Ureter (tissue), 1 donor: Measurements from ENCODE around the gene FCF1. TPM values are rescaled to one million over a fixed set of nuclear protein-coding genes. Genes with fewer than 3 reads are reported as not detected.

ENCODE experiments used
- DNase-seq: peaks from one replicate; pipeline ENCODE4 v3.0.0-alpha.2; 2020; ENCODE audit warnings: low spot score
- total RNA-seq: library from RNA; stranded (reverse); gene quantifications from one replicate; pipeline ENCODE4 v1.2.4, GENCODE V29; 2023
- donor health status: DM: yes; HTN: yes; CAD: no.

FCF1 gene, protein sequence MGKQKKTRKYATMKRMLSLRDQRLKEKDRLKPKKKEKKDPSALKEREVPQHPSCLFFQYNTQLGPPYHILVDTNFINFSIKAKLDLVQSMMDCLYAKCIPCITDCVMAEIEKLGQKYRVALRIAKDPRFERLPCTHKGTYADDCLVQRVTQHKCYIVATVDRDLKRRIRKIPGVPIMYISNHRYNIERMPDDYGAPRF
- 54.6 TPM for total RNA-seq

DNA sequence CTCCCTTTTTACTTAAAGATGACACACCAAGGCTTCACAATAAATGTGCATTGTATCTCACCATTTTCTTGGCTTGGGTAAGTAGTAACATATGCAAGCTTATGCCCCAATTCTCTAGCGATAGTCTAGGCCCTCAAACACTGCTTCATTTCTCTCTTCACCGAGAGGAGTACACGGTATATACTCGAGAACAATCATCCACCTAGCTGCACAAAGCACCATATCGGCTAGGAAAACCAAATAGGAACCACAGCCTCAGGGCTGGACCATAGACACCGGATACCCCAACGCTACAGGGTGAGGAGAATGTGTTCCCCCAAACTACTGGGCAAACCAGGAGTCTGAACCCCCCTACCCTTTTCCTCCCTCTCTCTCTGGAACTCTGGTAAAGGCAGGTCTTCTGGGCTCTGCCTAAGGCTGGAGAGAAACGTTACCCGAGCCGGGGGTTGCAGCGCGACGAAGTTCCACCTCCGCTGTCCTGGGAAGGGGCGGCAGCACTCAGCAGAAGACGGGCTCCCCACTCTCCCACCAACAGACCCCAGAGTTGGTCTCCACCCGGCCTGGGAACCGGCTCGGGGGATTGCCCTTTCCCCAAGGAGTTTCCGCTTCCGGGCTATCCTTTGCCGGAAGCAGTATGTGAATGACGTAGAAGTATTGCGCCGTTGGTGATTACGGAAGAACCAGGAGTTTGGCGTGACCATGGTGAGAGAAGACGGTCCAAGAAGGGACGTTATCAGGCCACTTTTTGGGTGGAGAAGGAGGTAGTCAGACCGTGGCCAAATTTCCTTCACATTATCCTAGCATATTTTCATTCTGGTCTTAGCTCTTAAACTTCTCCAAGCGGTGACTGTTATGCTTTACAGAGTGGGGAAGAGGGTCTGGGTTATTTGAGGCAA is at the start of gene FCF1, which contains the start of gene AREL1:
FCF1 (plus strand) TSS at position 646 of the 896 bp plus-strand sequence; CDS start at position 700, 54 bp downstream.
AREL1 (minus strand) TSS at position 582 of the 896 bp plus-strand sequence. CDS start 27,465 bp downstream, outside the sequence.
- peak; percentile 87 for DNase-seq

- DNase-seq: no peak
Observed at GRCh38 chr14:74663884-74664283, 49.1 kb upstream of the FCF1 start.

- no peak for DNase-seq
Observed at GRCh38 chr14:74664717-74665116, 48.2 kb upstream of the FCF1 start.

DNA sequence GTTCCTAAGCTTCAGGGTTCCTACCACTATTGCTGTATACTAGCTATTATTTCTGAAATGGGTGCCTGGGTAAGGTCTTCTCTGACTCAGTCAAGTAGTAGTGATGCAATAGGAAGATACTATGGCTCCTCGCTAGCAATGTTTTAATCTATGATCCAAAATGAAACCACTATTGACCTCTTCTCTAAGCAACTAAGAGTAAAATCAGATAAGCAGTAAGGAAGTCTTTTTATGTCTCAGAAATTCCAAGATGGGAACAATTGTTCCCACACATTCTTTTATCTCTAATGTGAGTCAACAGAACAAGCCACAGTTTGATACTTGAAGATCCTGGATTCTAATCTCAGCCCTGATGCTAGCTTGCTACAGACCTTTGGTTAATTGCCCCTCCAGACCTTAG is 45.2 kb upstream of the FCF1 start:
- no peak for DNase-seq

DNA sequence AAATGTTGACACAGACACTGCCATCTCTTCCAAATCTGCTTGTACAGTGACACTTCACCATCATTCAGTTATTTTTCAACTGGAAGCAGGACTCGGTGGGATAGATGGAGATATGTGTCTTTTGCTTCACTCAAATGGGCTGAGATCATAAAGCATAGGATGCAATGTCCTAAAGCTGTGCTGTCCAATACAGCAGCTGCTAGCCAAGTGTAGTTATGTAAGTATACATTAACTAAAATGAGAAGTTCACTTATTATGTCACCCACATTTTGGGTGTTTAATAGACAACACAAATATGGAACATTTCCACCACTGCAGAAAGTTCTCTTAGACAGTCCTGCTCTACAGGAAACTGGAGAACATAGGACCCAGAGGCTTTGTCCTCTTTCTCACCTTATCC is 43.7 kb upstream of the FCF1 start:
- no peak for DNase-seq

DNA sequence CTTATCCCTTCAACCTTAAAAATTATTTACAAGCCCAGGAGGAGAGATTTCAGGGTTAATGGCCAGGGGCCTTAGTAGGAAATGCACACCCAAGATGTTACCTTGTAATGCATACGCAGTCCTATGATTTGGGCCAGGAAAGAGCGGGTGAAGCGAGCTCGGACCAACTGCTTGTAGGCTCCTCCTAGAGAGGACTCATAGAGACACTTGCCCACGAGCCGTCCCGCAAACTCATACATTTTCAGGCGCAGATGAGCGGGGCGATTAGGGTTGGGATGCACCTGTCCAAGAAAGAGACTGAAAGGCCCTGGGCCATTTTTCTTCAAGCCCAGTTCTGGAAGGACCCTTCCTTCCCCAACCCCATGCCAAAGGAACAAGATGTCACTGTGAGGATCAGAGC is 43.1 kb upstream of the FCF1 start:
- DNase-seq: no peak

DNA sequence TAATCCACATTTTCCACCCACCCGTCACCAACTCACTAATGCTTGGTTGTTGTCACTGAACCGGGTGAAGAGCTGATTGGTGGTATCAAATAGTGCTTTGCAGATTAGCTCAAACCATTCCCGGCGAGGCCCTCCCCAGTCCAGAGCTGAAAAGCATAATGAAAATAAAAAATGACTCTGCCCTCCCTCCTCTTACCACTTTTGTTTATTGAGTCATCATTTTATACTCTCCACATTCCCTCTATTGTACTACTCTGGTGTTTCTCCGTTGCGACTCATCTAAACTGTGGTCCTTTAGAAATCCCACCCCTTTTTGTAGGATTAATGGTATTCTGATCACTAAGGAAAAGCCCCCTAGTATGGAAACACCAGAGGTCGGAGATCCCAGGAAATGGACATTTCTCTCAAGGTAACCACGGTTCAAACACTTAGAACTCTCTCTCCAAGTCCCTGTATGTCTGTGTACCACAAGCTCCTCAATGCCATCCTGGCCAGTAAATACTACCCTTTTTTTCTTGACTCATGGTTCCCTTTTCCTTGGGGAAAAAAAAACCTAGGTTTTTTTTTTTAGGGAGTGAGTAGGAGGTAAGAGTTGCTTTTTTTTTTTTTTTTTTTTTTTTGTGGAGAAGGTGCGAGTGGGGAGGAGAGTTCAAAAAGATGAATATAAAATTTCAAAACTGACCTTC is 42.1 kb upstream of the FCF1 start:
- no peak for DNase-seq

GRCh38 chr14:74671789-74672188 is 41.2 kb upstream of the FCF1 start:
- DNase-seq: no peak

- DNase-seq: no peak
Observed at GRCh38 chr14:74673768-74674167, 39.2 kb upstream of the FCF1 start.

DNA sequence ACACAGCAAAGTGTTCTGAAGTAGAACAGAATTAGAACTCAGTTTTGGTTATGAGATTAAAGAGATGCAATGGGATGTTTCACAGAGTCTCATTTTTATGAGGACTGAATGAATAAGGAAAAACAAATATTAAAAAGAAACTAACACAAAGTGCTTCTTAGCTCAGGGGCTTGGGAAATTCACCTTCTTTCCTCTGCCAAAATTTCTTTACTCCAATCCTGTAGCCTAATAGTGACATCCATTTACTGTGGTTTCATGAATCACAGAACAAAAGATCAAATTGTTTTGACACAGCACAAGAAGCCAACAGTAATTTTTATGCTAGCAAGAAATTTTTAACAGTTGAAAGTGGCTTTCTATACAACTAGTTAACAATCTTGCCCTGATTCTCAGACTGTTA is 37.7 kb upstream of the FCF1 start:
- DNase-seq: no peak

DNA sequence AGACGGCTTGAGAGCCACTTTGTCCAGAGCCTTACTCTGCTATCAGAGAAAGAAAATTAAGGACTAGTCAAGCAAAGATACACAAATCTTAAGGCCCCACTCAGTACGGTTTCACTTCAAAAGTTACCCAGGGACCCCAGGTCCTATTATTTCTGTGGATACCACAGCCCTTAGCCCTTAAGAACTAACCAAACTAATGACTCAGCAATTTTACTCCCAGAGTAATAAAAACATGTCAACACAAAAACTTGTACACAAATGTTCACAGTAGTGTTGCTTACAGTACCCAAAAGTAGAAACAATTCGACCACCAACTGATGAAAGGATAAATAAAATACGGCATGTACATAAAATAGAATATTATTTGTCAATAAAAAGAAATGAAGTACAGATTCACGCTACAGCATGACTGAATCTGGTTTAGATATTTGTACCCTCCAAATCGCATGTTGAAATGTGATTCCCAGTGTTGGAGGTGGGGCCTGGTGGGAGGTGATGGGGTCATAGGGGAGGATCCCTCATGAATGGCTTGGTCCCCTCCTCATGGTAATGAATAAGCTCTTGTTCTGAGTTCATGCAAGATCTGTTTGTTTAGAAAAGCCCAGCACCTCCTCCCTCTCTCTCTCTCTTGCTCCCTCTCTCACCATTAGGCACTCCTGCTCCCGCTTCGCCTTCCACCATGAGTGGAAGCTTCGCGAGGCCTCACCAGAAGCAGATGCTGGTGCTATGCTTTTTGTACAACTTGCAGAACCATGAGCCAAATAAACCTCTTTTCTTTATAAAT is 30.6 kb upstream of the FCF1 start:
- no peak for DNase-seq

GRCh38 chr14:74683406-74683805 is 29.5 kb upstream of the FCF1 start:
- no peak for DNase-seq

DNA sequence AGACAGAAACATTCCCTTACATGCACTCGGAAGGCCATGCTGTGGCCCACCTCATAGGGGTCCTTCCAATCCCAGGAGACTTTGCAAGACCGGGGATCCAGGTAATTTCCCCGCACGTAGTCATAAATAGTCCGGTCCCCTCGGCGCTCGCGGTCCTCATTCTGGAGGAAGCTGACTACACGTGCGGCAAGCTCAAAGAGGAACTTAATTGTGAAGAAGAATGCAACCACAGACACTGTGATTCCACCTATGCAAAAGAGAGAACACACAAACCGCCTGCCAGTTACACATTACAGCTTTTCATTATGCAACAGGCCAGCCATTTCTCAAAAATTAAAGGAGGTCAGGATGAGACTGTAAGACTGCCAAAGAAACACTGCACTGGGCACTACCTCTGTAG is 28.5 kb upstream of the FCF1 start:
- no peak for DNase-seq

- DNase-seq: no peak
Observed at GRCh38 chr14:74685056-74685455, 27.9 kb upstream of the FCF1 start.

DNA sequence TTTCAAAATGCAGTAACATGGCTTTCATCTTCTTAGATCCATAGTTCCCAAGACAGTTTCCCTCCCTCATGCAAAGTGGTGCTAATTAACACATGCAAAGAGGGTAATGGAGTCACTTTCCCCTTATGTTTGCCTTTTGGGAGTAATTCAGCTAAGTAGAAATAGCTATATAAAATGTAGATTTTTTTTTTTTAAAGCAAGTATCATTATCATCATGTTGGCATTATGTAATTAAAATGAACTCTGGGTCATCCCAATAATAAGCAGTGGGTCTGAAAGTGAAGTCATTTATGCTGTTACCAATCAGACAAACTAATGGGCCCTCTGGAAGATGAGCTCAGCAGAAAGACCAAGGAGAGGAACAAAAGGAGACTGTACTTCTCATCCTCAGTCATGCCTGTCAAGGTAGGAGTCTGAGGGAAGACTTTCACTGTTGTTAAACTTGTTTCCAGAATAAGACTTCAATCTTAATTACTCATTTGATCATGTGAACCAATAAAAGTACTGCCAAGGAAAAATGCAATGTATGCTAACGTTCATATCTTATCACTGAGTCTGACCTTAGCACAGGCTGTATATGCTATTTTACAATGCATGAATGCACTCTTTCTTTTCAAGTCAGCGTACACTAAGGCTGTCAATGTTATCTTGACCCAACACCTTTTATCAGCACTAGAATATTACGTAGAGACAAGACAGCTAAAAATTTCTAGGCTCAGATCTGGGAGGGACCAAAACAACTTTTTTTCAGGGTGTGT is 26.8 kb upstream of the FCF1 start:
- DNase-seq: no peak

DNA sequence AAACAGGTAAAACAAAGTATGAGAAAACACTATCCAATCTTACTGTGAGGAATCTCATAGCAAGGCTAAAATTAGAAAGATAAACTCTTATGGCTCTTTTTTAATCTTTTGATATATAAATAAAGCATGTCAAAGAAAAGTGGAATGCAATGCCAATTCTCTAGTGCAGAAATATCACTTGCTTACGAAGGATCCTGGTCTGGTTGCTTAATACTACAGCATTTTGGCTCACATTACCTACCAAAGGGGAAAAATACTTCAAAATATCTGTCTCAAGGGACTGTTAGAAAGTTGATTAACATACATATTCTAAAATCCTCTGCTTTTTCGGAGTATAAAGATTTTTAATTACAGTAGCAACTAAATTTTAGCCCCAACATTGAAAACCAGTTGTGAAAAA is 21.5 kb upstream of the FCF1 start:
- DNase-seq: no peak

GRCh38 chr14:74693191-74693590 is 19.8 kb upstream of the FCF1 start:
- no peak for DNase-seq

- no peak for DNase-seq
Observed at GRCh38 chr14:74695406-74695805, 17.5 kb upstream of the FCF1 start.

DNA sequence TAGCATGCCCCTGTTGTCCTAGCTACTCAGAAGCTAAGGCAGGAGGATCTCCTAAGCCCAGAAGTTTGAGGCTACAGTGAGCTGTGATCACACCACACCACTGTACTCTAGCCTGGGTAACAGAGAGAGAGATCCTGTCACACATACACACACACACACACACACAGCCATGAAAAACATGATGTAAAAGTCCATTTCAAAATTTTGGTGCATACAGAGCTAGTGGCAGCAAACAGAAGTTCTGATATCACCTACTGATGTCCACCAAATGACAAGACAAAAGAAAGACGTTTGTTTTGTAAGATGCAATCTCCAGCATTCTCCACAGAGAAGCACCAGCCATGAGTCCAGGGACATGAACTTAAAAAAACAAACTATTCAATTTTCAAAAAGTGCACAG is 15.9 kb upstream of the FCF1 start:
- DNase-seq: no peak

DNA sequence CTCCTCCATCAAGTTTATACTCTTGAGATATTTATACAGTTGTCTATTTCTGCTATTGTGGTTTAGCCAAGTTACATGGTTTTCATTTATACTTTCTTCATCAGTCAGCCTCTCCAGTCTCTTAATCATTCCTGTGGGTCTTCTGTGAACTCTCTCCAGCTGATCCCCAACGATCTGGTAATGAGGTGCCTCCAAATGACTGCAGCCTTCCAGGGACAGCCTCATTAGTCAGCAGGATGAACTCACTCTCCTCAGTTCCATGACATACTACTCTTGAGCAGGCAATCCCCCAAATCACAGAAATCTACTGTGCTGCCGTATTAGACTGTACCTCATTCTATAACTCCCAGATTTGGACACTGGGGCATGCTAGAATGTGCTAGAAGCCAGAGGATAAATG is 15.4 kb upstream of the FCF1 start:
- no peak for DNase-seq

DNA sequence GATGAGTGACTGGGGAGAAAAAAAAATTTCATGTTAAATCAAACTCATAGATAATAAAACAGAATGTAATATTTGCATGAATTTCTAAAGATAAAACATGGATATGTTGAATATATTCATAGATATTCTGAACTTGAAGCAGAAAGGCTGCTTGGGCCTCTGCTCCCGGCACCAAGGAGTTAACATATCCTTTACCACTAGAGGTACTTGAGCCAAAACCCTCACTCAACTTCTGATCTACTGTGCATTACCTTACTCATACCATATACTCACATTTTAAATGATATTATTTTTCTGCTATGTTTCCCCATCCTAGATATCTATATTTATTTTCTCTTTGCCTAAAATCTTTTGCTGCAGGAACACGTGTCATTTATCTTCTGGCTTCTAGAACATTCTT is 15.0 kb upstream of the FCF1 start:
- no peak for DNase-seq
